Measurements from ENCODE around the gene OPN5. TPM values are rescaled to one million over a fixed set of nuclear protein-coding genes. Genes with fewer than 3 reads are reported as not detected.

Gene OPN5, protein sequence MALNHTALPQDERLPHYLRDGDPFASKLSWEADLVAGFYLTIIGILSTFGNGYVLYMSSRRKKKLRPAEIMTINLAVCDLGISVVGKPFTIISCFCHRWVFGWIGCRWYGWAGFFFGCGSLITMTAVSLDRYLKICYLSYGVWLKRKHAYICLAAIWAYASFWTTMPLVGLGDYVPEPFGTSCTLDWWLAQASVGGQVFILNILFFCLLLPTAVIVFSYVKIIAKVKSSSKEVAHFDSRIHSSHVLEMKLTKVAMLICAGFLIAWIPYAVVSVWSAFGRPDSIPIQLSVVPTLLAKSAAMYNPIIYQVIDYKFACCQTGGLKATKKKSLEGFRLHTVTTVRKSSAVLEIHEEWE
- not detected for total RNA-seq

GRCh38 chr6:47781732-47782131 lies at the start of gene OPN5:
Gene OPN5 (plus strand): TSS chr6:47782032. CDS start chr6:47782067, 35 bp downstream.
- Histone ChIP-seq H3K4me3 (no peak within 1 kb of the TSS), H3K4me1 (no peaks in the 10 kb centered on the region), H3K27ac (no peak within 1 kb of the TSS), H3K9me3 (no peaks in the 10 kb centered on the region), H3K27me3 (no peaks in the 10 kb centered on the region), H3K36me3 (no peaks in the 10 kb centered on the region)
- TF ChIP-seq CTCF (IDR thresholded peaks at IDR 0.05): no peak
- intact Hi-C loops (cut with DNase I): loop anchor here (2.0 kb wide), 1 partner anchor 367 kb away; no protein-coding TSS in a partner anchor
- no peak for DNase-seq (ENCODE audit: low spot score in 2 of 2)

GRCh38 chr6:47733879-47734558 lies 47.8 kb upstream of the OPN5 start:
- no peaks in the 10 kb centered on the region for H3K36me3 ChIP-seq
- no peak for DNase-seq (ENCODE audit: low spot score in 2 of 2)
- no peaks in the 10 kb centered on the region for H3K4me1 ChIP-seq
- H3K4me3 ChIP-seq: no peak overlapping the region
- no peaks in the 10 kb centered on the region for H3K9me3 ChIP-seq
- no peak for TF ChIP-seq CTCF (IDR thresholded peaks at IDR 0.05)
- intact Hi-C loops (cut with DNase I): no loop called here
- H3K27me3 ChIP-seq: no peaks in the 10 kb centered on the region
- no peak overlapping the region for H3K27ac ChIP-seq

- intact Hi-C loops (cut with DNase I): no loop called here
- Histone ChIP-seq H3K4me3 (no peak overlapping the region), H3K9me3 (no peaks in the 10 kb centered on the region), H3K36me3 (no peaks in the 10 kb centered on the region), H3K27me3 (no peaks in the 10 kb centered on the region), H3K27ac (no peak overlapping the region), H3K4me1 (no peaks in the 10 kb centered on the region)
- DNase-seq (ENCODE audit: low spot score in 2 of 2): no peak
- TF ChIP-seq CTCF (IDR thresholded peaks at IDR 0.05): no peak
Measured at GRCh38 chr6:47734831-47735481, 46.9 kb upstream of the OPN5 start.

GRCh38 chr6:47736083-47736700 lies 45.6 kb upstream of the OPN5 start:
- no peak for TF ChIP-seq CTCF (IDR thresholded peaks at IDR 0.05)
- no peak for DNase-seq (ENCODE audit: low spot score in 2 of 2)
- intact Hi-C loops (cut with DNase I): no loop called here
- Histone ChIP-seq H3K4me1 (no peaks in the 10 kb centered on the region), H3K36me3 (no peaks in the 10 kb centered on the region), H3K27ac (no peak overlapping the region), H3K4me3 (no peak overlapping the region), H3K9me3 (no peaks in the 10 kb centered on the region), H3K27me3 (no peaks in the 10 kb centered on the region)

DNA sequence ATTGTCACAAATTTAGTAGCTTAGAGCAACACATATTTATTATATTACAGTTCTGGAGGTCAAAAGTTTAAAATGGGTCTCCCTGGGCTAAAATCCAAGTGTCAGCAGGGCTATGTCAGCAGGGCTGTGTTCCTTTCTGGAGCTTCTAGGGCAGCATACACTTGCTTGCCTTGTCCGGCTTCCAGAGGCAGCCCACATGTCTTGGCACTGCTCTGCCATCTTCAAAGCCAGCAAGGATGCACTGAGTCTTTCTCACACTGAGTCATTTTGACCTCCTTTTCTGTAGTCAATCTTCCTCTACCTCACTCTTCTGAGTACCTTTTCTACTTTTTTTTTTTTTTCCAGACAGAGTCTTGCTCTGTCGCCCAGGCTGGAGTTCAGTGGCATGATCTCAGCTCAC lies 44.4 kb upstream of the OPN5 start:
- no peak for DNase-seq (ENCODE audit: low spot score in 2 of 2)
- intact Hi-C loops (cut with DNase I): no loop called here
- Histone ChIP-seq H3K27ac (no peak overlapping the region), H3K9me3 (no peaks in the 10 kb centered on the region), H3K27me3 (no peaks in the 10 kb centered on the region), H3K36me3 (no peaks in the 10 kb centered on the region), H3K4me1 (no peaks in the 10 kb centered on the region), H3K4me3 (no peak overlapping the region)
- no peak for TF ChIP-seq CTCF (IDR thresholded peaks at IDR 0.05)
